SK-N-SH (cell line): Measurements from ENCODE around the gene SF3A2. TPM values are rescaled to one million over a fixed set of nuclear protein-coding genes. Genes with fewer than 3 reads are reported as not detected.

Experiments
- CTCF ChIA-PET: fragments of 300-600, 350-600 bp; formaldehyde crosslinking; extraction: SDS; loops from one replicate; lab custom pipeline; 2021; lab: Yijun Ruan, JAX
- POLR2A ChIA-PET: fragments of 350-600 bp; sonication (Branson Sonifier 250); formaldehyde crosslinking; extraction: SDS; loops from one replicate; lab custom pipeline; 2020; ENCODE audit warnings: antibody characterized with exemption, inconsistent platforms; lab: Yijun Ruan, JAX
- DNase-seq: peaks from one replicate; pipeline ENCODE4 v3.0.0; 2012
- H2AFZ ChIP-seq: fragments of 200-600 bp; sonication (generic); 2 replicates; pipeline ENCODE4 v1.8.1; 2016; ENCODE audit warnings: antibody characterized with exemption, mild to moderate bottlenecking, low read depth
- H3F3A ChIP-seq: fragments of 200-600 bp; sonication (generic); replicated peaks from 2 replicates; pipeline ENCODE3; 2016; ENCODE audit warnings: antibody characterized with exemption, mild to moderate bottlenecking; ENCODE audit not compliant: insufficient read depth
- H3K27ac ChIP-seq, 2 experiments: fragments of 200-500 bp in 1 of 2; fragments of 200-600 bp in 1 of 2; sonication (Bioruptor generic) in 1 of 2; sonication (generic), shearing (Covaris generic) in 1 of 2; 2 replicates each; pipeline versions ENCODE4 v1.5.1 to v1.6.1; 2014 to 2016; ENCODE audit warnings: low read depth in 2 of 2, inconsistent platforms in 1 of 2, low read length in 1 of 2, mild to moderate bottlenecking in 1 of 2, mixed read lengths in 1 of 2
- H3K27me3 ChIP-seq: fragments of 200-600 bp; sonication (generic), shearing (Covaris generic); 2 replicates; pipeline ENCODE4 v1.6.1; 2016; ENCODE audit warnings: mixed run types; ENCODE audit not compliant: insufficient read depth
- H3K36me3 ChIP-seq, 2 experiments: fragments of 200-500 bp in 1 of 2; fragments of 200-600 bp in 1 of 2; sonication (Bioruptor generic) in 1 of 2; sonication (generic) in 1 of 2; replicated peaks in 1 of 2; 2 replicates each; pipeline versions ENCODE3 to v1.5.1; 2014 to 2016; ENCODE audit warnings: low read length in 1 of 2, mild to moderate bottlenecking in 1 of 2; ENCODE audit not compliant: insufficient read depth in 2 of 2, control insufficient read depth in 1 of 2
- H3K4me1 ChIP-seq, 2 experiments: fragments of 200-500 bp in 1 of 2; fragments of 200-600 bp in 1 of 2; sonication (Bioruptor generic) in 1 of 2; sonication (generic), shearing (Covaris generic) in 1 of 2; 2 replicates each; pipeline versions ENCODE4 v1.5.1 to v1.6.1; 2014 to 2016; ENCODE audit warnings: low read depth in 1 of 2, low read length in 1 of 2, mixed run types in 1 of 2; ENCODE audit not compliant: insufficient read depth in 2 of 2, control insufficient read depth in 1 of 2
- H3K4me2 ChIP-seq: fragments of 200-600 bp; sonication (generic), shearing (Covaris generic); 2 replicates; pipeline ENCODE4 v1.6.1; 2017; ENCODE audit warnings: mixed run types
- H3K4me3 ChIP-seq, 2 experiments: fragments of 200-500 bp in 1 of 2; fragments of 200-600 bp in 1 of 2; sonication (Bioruptor generic) in 1 of 2; sonication (generic), shearing (Covaris generic) in 1 of 2; 2 replicates each; pipeline versions ENCODE4 v1.5.1 to v1.8.1; 2014 to 2016; ENCODE audit warnings: low read depth in 2 of 2, inconsistent platforms in 1 of 2, low read length in 1 of 2, mild to moderate bottlenecking in 1 of 2, mixed read lengths in 1 of 2, moderate library complexity in 1 of 2
- H3K79me2 ChIP-seq: fragments of 200-600 bp; sonication (generic); 2 replicates; pipeline ENCODE4 v1.8.1; 2017; ENCODE audit warnings: mild to moderate bottlenecking; ENCODE audit not compliant: insufficient read depth
- H3K9ac ChIP-seq: fragments of 200-600 bp; sonication (generic); 2 replicates; pipeline ENCODE4 v1.6.1; 2017; ENCODE audit warnings: mixed run types
- H3K9me2 ChIP-seq: fragments of 200-600 bp; sonication (generic); 2 replicates; pipeline ENCODE4 v1.6.1; 2017; ENCODE audit warnings: mixed run types
- H3K9me3 ChIP-seq: fragments of 200-600 bp; sonication (generic); 2 replicates; pipeline ENCODE4 v1.6.1; 2017; ENCODE audit warnings: mixed run types, mild to moderate bottlenecking, moderate library complexity
- H4K20me1 ChIP-seq: fragments of 200-600 bp; sonication (generic); 2 replicates; pipeline ENCODE4 v1.6.1; 2017; ENCODE audit warnings: mild to moderate bottlenecking, mixed run types; ENCODE audit not compliant: insufficient read depth
- CHD2 ChIP-seq: fragments of 150-350 bp; IDR thresholded peaks from 2 replicates; pipeline ENCODE4 v1.6.1; 2018; ENCODE audit warnings: low read length; ENCODE audit not compliant: partially characterized antibody
- ELF1 ChIP-seq: IDR thresholded peaks from 2 replicates; pipeline ENCODE4 v1.4.0; 2012
- FOSL2 ChIP-seq: IDR thresholded peaks from 2 replicates; pipeline ENCODE4 v1.4.0; 2012; ENCODE audit warnings: low read depth, mild to moderate bottlenecking, moderate library complexity, borderline replicate concordance
- FOXM1 ChIP-seq: IDR thresholded peaks from 2 replicates; pipeline ENCODE4 v1.4.0; 2012; ENCODE audit warnings: low read depth, mild to moderate bottlenecking
- MXI1 ChIP-seq: IDR thresholded peaks from 2 replicates; pipeline ENCODE4 v1.6.1; 2012; ENCODE audit warnings: mild to moderate bottlenecking, low read depth, low read length, improper control_type of control experiment
- NFIC ChIP-seq: IDR thresholded peaks from 2 replicates; pipeline ENCODE4 v1.4.0; 2012; ENCODE audit warnings: borderline replicate concordance
- NRF1 ChIP-seq: IDR thresholded peaks from 2 replicates; pipeline ENCODE4 v1.6.1; 2012; ENCODE audit warnings: low read depth, mild to moderate bottlenecking, low read length
- POLR2AphosphoS5 ChIP-seq: IDR thresholded peaks from 2 replicates; pipeline ENCODE4 v1.6.1; 2012; ENCODE audit warnings: low read depth, low read length
- RFX5 ChIP-seq: IDR thresholded peaks from 2 replicates; pipeline ENCODE4 v1.6.1; 2012; ENCODE audit warnings: mild to moderate bottlenecking, improper control_type of control experiment, low read length
- SIN3A ChIP-seq: IDR thresholded peaks from 2 replicates; pipeline ENCODE4 v1.6.1; 2012; ENCODE audit warnings: low read depth, mild to moderate bottlenecking, low read length, moderate library complexity, borderline replicate concordance
- TAF1 ChIP-seq: IDR thresholded peaks from 2 replicates; pipeline ENCODE4 v1.6.1; 2012; ENCODE audit warnings: low read depth, mild to moderate bottlenecking, low read length, moderate library complexity, borderline replicate concordance
- TCF12 ChIP-seq: IDR thresholded peaks from 2 replicates; pipeline ENCODE4 v1.4.0; 2012
- WGBS: methylation state at CpG from one replicate; pipeline ENCODE4 v1.1.6; 2017; ENCODE audit warnings: low lambda C conversion rate; 5-methylcytosine and 5-hydroxymethylcytosine counted together
- polyA plus RNA-seq, 3 experiments: library from polyadenylated mRNA; depleted of rRNA; stranded (reverse); fragments of >200 nt; gene quantifications; 2 replicates each; pipeline ENCODE4 v1.2.3, GENCODE V29; 2012
- TF ChIP-seq, protein P1 (sequence below): fragments of 150-350 bp; IDR thresholded peaks from 2 replicates; pipeline ENCODE4 v1.6.1; 2017; ENCODE audit warnings: antibody characterized with exemption, low read length, low read depth, borderline replicate concordance
- TF ChIP-seq, protein P2 (sequence below): fragments of 150-350 bp; IDR thresholded peaks from 2 replicates; pipeline ENCODE4 v1.6.1; 2016; ENCODE audit warnings: mild to moderate bottlenecking, low read depth, low read length

SF3A2 gene
- polyA plus RNA-seq, 1 of the 3 experiments (the other 2 are of a cell fraction) = 55.8 TPM

DNA sequence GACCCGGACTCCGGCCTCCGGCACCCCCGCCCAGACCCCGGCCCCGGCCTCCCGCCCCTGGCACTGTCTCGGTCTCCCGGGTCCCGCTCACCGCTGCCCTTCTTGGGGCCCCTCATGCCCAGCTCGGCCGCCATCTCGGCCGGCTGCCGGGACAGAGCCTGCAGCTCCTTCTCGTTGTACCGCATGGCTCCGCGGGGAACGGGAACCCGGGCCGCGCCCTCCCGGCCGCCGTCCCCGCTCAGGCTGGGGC lies 635 bp upstream of the SF3A2 start (continued):
- TF ChIP-seq SIN3A (peak; percentile 93), POLR2AphosphoS5 (peak; percentile 51; the same call in 1 of the 2 replicates), FOXM1 (no peak), NRF1 (no peak), NFIC (no peak; the same call in 1 of the 2 replicates), TCF12 (no peak), TAF1 (peak; percentile 72; the same call in 1 of the 2 replicates), CHD2 (no peak), RFX5 (no peak)
- TF ChIP-seq, protein P1, sequence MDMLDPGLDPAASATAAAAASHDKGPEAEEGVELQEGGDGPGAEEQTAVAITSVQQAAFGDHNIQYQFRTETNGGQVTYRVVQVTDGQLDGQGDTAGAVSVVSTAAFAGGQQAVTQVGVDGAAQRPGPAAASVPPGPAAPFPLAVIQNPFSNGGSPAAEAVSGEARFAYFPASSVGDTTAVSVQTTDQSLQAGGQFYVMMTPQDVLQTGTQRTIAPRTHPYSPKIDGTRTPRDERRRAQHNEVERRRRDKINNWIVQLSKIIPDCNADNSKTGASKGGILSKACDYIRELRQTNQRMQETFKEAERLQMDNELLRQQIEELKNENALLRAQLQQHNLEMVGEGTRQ = no peak
- TF ChIP-seq, protein P2, sequence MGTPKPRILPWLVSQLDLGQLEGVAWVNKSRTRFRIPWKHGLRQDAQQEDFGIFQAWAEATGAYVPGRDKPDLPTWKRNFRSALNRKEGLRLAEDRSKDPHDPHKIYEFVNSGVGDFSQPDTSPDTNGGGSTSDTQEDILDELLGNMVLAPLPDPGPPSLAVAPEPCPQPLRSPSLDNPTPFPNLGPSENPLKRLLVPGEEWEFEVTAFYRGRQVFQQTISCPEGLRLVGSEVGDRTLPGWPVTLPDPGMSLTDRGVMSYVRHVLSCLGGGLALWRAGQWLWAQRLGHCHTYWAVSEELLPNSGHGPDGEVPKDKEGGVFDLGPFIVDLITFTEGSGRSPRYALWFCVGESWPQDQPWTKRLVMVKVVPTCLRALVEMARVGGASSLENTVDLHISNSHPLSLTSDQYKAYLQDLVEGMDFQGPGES = no peak

DNA sequence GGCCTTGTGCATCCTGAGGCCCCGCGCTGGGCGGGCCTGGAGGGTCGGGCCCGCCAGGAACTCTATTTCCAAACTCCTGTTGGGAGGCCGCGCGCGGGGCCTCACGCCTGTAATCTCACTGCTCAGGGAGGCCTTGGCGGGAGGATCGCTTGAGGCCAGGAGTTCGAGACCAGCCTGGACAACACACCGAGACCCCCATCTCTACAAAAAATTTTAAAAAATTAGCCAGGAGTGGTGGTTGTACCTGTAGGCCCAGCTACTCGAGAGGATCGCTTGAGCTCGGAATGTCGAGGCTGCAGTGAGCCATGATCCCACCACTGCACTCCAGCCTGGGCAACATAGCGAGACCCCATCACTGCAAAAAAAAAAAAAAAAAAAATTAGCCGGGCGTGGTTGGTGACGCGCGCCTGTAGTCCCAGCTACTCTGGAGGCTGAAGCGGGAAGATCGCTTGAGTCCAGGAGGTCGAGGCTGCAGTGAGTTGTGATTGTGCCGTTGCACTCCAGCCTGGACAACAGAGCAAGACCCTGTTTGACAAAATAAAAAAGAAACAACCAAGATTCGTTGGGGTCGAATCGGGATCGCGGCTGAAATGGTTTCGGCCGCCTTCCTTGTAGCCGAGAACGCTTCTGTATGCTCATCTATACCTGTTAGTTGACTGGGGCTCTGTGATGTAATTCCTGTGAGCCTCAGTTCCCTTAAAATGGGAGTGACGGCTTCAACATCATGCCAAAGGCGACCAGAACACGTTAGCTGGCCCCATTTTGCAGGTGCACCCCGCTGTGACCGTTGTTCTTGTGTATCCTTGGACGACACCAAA lies 636 bp downstream of the SF3A2 start:
- TF ChIP-seq FOSL2 (no peak), MXI1 (no peak), ELF1 (0 out of 2 replicates have a peak, but pooled peaks have one; percentile 0), SIN3A (no peak)
- TF ChIP-seq, all 33 proteins: peak for 1
- WGBS = 35% methylated on average over 35 of the region's 43 CpGs
- H3K27ac ChIP-seq = peak overlapping the region; percentile 93 to 96

More for the DNA sequence above, 636 bp downstream of the SF3A2 start:
- Histone ChIP-seq H3K9ac (peak overlapping the region; percentile 95), H3K4me3 (peak overlapping the region; percentile 76 to 89), H3K79me2 (peaks cover 94% of the 10 kb centered on the region), H4K20me1 (peaks cover 64% of the 10 kb centered on the region), H3K9me2 (no peaks in the 10 kb centered on the region), H3K9me3 (no peaks in the 10 kb centered on the region), H2AFZ (no peak overlapping the region), H3F3A (peaks cover 21% of the 10 kb centered on the region), H3K4me1 (peaks cover 21 to 49% of the 10 kb centered on the region in 2 experiments; a peak in 3 of 4 replicates), H3K36me3 (peaks cover 8 to 15% of the 10 kb centered on the region in 2 experiments), H3K27me3 (no peaks in the 10 kb centered on the region), H3K4me2 (peak overlapping the region; percentile 98)
- ChIA-PET CTCF (interaction anchor here (1.1 to 10.4 kb wide), 8 partner anchors 10 to 85 kb away, joined by 3 to 121 read pairs (median 10); partner anchors contain the start of gene JSRP1), POLR2A (interaction anchor here (1.6 kb wide), 1 partner anchor 19 kb away, joined by 3 read pairs; the partner anchor contains the start of gene JSRP1)
- DNase-seq = no peak
